ENCODE results near the gene TPRN.

DNA sequence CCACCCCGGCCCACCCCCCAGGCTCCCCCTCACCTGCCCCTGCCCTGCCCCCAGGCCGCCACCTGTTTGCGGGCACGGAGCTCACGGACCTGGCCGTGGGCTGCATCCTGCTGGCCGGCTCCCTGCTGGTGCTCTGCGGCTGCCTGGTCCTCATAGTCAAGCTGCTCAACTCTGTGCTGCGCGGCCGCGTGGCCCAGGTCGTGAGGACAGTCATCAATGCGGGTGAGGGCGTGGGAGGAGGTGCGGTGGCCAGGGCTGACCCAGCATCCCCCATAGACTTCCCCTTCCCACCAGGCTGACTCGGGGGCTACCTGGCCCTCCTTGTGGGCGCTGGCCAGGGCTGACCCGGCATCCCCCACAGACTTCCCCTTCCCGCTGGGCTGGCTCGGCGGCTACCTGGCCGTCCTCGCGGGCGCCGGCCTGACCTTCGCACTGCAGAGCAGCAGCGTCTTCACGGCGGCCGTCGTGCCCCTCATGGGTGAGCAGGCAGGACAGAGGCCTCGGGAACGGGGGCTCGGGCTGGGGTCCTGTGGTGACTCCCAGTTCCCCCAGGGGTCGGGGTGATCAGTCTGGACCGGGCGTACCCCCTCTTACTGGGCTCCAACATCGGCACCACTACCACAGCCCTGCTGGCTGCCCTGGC is 33.6 kb upstream of the TPRN start:
- TF ChIP-seq, protein P1, sequence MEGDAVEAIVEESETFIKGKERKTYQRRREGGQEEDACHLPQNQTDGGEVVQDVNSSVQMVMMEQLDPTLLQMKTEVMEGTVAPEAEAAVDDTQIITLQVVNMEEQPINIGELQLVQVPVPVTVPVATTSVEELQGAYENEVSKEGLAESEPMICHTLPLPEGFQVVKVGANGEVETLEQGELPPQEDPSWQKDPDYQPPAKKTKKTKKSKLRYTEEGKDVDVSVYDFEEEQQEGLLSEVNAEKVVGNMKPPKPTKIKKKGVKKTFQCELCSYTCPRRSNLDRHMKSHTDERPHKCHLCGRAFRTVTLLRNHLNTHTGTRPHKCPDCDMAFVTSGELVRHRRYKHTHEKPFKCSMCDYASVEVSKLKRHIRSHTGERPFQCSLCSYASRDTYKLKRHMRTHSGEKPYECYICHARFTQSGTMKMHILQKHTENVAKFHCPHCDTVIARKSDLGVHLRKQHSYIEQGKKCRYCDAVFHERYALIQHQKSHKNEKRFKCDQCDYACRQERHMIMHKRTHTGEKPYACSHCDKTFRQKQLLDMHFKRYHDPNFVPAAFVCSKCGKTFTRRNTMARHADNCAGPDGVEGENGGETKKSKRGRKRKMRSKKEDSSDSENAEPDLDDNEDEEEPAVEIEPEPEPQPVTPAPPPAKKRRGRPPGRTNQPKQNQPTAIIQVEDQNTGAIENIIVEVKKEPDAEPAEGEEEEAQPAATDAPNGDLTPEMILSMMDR (IDR thresholded peaks at IDR 0.05): no peak
- no peak for TF ChIP-seq POLR2A (IDR thresholded peaks at IDR 0.05)

Data from body of pancreas (tissue), 4 donors.